ENCODE data around the gene CDK18. TPM values are rescaled to one million over a fixed set of nuclear protein-coding genes. Genes with fewer than 3 reads are reported as not detected.
A peak's percentile ranks its signal among the peaks of the same experiment; 100 is the strongest.

The CDK18 gene
- total and polyA plus RNA-seq, 9 of the 15 experiments (the other 6 are each of a cell fraction or from before 2014, with no cell fraction given): 0.05 to 0.69 (median 0.17) TPM; not detected in 2

DNA sequence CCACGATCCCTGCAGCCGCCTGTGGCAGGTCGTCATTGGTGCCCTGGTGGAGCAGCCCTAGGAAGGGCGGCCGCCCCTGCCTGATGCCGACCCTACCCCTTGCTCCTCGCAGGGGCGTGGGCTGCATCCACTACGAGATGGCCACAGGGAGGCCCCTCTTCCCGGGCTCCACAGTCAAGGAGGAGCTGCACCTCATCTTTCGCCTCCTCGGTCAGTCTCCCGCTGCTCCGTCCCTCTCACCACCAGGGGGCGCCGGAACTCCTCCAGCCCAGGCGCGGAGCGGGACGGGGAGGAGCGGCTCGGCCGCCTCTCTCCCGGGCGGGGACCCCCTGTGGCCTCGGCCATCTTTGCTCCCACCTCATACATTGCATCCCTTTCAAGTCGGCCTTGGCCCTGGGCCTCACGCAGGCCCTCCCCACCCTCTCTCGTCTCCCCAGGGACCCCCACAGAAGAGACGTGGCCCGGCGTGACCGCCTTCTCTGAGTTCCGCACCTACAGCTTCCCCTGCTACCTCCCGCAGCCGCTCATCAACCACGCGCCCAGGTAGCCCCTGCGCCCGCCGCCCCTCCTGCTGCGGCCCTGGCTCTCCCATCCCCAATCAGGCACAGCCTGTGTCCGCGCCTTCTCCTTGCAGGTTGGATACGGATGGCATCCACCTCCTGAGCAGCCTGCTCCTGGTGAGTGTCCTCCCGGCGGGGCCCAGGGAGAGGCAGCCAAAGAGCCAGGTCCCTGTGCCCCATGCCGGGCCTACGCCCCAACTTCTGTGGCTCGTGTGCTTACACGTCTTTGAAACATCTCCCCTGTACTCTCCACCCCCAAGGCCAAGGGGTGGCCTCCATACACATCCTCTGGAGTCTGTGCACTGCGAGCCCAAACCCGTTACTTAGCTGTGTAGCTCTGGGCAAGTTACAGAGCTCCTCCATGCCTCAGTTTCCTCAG, 24.7 kb downstream of the CDK18 start (continued):
- TF ChIP-seq, protein P1, sequence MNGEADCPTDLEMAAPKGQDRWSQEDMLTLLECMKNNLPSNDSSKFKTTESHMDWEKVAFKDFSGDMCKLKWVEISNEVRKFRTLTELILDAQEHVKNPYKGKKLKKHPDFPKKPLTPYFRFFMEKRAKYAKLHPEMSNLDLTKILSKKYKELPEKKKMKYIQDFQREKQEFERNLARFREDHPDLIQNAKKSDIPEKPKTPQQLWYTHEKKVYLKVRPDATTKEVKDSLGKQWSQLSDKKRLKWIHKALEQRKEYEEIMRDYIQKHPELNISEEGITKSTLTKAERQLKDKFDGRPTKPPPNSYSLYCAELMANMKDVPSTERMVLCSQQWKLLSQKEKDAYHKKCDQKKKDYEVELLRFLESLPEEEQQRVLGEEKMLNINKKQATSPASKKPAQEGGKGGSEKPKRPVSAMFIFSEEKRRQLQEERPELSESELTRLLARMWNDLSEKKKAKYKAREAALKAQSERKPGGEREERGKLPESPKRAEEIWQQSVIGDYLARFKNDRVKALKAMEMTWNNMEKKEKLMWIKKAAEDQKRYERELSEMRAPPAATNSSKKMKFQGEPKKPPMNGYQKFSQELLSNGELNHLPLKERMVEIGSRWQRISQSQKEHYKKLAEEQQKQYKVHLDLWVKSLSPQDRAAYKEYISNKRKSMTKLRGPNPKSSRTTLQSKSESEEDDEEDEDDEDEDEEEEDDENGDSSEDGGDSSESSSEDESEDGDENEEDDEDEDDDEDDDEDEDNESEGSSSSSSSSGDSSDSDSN (IDR thresholded peaks at IDR 0.05; ENCODE audit: borderline replicate concordance in 1 of 2, low read depth in 2 of 2, low read length in 2 of 2): 0 out of 4 replicates have a peak, but pooled peaks of 1 of the 2 experiments have one; percentile 62
- TF ChIP-seq ZBTB7A (IDR thresholded peaks at IDR 0.05; ENCODE audit: borderline replicate concordance, control insufficient read depth, low read depth, low read length) (peak; percentile 62; the same call in 1 of the 2 replicates), SMAD4 (CRISPR knock-in tag; conservative IDR thresholded peaks at IDR 0.05) (0 out of 2 replicates have a peak, but pooled peaks have one; percentile 13), BHLHE40 (IDR thresholded peaks at IDR 0.05; ENCODE audit: low read length) (peak; percentile 16; the same call in 1 of the 2 replicates)
- TF ChIP-seq, protein P2, sequence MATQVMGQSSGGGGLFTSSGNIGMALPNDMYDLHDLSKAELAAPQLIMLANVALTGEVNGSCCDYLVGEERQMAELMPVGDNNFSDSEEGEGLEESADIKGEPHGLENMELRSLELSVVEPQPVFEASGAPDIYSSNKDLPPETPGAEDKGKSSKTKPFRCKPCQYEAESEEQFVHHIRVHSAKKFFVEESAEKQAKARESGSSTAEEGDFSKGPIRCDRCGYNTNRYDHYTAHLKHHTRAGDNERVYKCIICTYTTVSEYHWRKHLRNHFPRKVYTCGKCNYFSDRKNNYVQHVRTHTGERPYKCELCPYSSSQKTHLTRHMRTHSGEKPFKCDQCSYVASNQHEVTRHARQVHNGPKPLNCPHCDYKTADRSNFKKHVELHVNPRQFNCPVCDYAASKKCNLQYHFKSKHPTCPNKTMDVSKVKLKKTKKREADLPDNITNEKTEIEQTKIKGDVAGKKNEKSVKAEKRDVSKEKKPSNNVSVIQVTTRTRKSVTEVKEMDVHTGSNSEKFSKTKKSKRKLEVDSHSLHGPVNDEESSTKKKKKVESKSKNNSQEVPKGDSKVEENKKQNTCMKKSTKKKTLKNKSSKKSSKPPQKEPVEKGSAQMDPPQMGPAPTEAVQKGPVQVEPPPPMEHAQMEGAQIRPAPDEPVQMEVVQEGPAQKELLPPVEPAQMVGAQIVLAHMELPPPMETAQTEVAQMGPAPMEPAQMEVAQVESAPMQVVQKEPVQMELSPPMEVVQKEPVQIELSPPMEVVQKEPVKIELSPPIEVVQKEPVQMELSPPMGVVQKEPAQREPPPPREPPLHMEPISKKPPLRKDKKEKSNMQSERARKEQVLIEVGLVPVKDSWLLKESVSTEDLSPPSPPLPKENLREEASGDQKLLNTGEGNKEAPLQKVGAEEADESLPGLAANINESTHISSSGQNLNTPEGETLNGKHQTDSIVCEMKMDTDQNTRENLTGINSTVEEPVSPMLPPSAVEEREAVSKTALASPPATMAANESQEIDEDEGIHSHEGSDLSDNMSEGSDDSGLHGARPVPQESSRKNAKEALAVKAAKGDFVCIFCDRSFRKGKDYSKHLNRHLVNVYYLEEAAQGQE (IDR thresholded peaks at IDR 0.05; ENCODE audit: borderline replicate concordance): peak; percentile 79
- TF ChIP-seq, protein P2 (CRISPR knock-in tag; IDR thresholded peaks at IDR 0.05; ENCODE audit: low read depth): 0 out of 2 replicates have a peak, but pooled peaks have one; percentile 13
- TF ChIP-seq, protein P3, sequence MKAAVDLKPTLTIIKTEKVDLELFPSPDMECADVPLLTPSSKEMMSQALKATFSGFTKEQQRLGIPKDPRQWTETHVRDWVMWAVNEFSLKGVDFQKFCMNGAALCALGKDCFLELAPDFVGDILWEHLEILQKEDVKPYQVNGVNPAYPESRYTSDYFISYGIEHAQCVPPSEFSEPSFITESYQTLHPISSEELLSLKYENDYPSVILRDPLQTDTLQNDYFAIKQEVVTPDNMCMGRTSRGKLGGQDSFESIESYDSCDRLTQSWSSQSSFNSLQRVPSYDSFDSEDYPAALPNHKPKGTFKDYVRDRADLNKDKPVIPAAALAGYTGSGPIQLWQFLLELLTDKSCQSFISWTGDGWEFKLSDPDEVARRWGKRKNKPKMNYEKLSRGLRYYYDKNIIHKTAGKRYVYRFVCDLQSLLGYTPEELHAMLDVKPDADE (conservative IDR thresholded peaks at IDR 0.05; ENCODE audit: control insufficient read depth, low read depth, low read length): no peak
- TF ChIP-seq, protein P4, sequence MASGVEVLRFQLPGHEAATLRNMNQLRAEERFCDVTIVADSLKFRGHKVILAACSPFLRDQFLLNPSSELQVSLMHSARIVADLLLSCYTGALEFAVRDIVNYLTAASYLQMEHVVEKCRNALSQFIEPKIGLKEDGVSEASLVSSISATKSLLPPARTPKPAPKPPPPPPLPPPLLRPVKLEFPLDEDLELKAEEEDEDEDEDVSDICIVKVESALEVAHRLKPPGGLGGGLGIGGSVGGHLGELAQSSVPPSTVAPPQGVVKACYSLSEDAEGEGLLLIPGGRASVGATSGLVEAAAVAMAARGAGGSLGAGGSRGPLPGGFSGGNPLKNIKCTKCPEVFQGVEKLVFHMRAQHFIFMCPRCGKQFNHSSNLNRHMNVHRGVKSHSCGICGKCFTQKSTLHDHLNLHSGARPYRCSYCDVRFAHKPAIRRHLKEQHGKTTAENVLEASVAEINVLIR (CRISPR knock-in tag; IDR thresholded peaks at IDR 0.05): no peak
- TF ChIP-seq, protein P5, sequence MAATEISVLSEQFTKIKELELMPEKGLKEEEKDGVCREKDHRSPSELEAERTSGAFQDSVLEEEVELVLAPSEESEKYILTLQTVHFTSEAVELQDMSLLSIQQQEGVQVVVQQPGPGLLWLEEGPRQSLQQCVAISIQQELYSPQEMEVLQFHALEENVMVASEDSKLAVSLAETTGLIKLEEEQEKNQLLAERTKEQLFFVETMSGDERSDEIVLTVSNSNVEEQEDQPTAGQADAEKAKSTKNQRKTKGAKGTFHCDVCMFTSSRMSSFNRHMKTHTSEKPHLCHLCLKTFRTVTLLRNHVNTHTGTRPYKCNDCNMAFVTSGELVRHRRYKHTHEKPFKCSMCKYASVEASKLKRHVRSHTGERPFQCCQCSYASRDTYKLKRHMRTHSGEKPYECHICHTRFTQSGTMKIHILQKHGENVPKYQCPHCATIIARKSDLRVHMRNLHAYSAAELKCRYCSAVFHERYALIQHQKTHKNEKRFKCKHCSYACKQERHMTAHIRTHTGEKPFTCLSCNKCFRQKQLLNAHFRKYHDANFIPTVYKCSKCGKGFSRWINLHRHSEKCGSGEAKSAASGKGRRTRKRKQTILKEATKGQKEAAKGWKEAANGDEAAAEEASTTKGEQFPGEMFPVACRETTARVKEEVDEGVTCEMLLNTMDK (IDR thresholded peaks at IDR 0.05; ENCODE audit: borderline replicate concordance, insufficient read depth, low read depth, low read length, poor library complexity, severe bottlenecking): peak; percentile 45
